ENCODE data around the gene SREBF2. TPM values are rescaled to one million over a fixed set of nuclear protein-coding genes. Genes with fewer than 3 reads are reported as not detected.

SREBF2 gene
- total and polyA plus RNA-seq, 2 of the 8 experiments (the other 6 are each of a cell fraction or from before 2014, with no cell fraction given), result 125 to 144 TPM

GRCh38 chr22:41902016-41902415 is 69.1 kb downstream of the SREBF2 start:
- Histone ChIP-seq H2BK12ac (ENCODE audit: low read depth, low read length) (no peak overlapping the region), H2BK20ac (ENCODE audit: low read length) (no peak overlapping the region), H3K23me2 (ENCODE audit: low read depth, low read length) (no peaks in the 10 kb centered on the region), H3K4ac (replicated peaks; ENCODE audit: insufficient read length, low read depth, low read length) (no peak overlapping the region), H3K9me3 (ENCODE audit: insufficient read depth in 2 of 2, low read depth in 1 of 2, low read length in 1 of 2) (no peaks in the 10 kb centered on the region), H4K5ac (ENCODE audit: insufficient read length, low read depth, low read length) (no peak overlapping the region), H3K14ac (ENCODE audit: insufficient read length) (no peak overlapping the region), H3K4me2 (ENCODE audit: insufficient read depth in 1 of 2, low read depth in 2 of 2, low read length in 2 of 2) (no peak overlapping the region), H3K27ac (ENCODE audit: low read depth, low read length) (no peak overlapping the region), H2BK15ac (ENCODE audit: low read length) (no peak overlapping the region), H3K36me3 (ENCODE audit: control insufficient read depth in 2 of 4, insufficient read depth in 4 of 4, low read length in 3 of 4) (peaks cover 38 to 66% (median 55%) of the 10 kb centered on the region in 4 experiments), H2AK5ac (ENCODE audit: low read depth, low read length) (no peak overlapping the region), H4K20me1 (replicated peaks in 1 of 2; ENCODE audit: control insufficient read depth in 1 of 2, insufficient read depth in 2 of 2, low read length in 2 of 2) (peaks cover 12 to 22% of the 10 kb centered on the region in 2 experiments), H3K18ac (ENCODE audit: extremely low read depth, low read length) (no peak overlapping the region), H3K79me2 (ENCODE audit: control insufficient read depth in 1 of 2, insufficient read depth in 2 of 2, low read length in 2 of 2) (no peaks in the 10 kb centered on the region), H2BK5ac (ENCODE audit: low read depth, low read length) (no peak overlapping the region; the same call in 1 of the 2 replicates), H4K8ac (ENCODE audit: extremely low read depth, insufficient read depth, low read length) (no peak overlapping the region), H3K27me3 (replicated peaks in 1 of 4; ENCODE audit: control insufficient read depth in 3 of 4, extremely low read depth in 1 of 4, insufficient read depth in 3 of 4, low read length in 3 of 4) (no peaks in the 10 kb centered on the region), H3K23ac (ENCODE audit: insufficient read length) (no peak overlapping the region), H3K4me1 (replicated peaks in 1 of 4; ENCODE audit: control insufficient read depth in 3 of 4, insufficient read depth in 4 of 4, low read length in 3 of 4) (no peaks in the 10 kb centered on the region), H3K4me3 (ENCODE audit: extremely low read depth in 1 of 4, insufficient read depth in 2 of 4, low read depth in 3 of 4, low read length in 4 of 4) (no peak overlapping the region), H3K56ac (replicated peaks; ENCODE audit: insufficient read length, low read depth, low read length) (no peak overlapping the region), H4K91ac (replicated peaks; ENCODE audit: insufficient read length, low read length) (no peak overlapping the region), H2AFZ (ENCODE audit: low read length) (no peak overlapping the region), H3K9ac (replicated peaks in 1 of 4; ENCODE audit: extremely low read depth in 1 of 4, low read depth in 3 of 4, low read length in 3 of 4) (no peak overlapping the region), H3K79me1 (ENCODE audit: low read depth, low read length) (no peaks in the 10 kb centered on the region; the same call in 1 of the 2 replicates), H2BK120ac (replicated peaks; ENCODE audit: low read depth, low read length) (no peak overlapping the region)
- no peak for FAIRE-seq
- ChIA-PET POLR2A (ENCODE audit: partially characterized antibody) (interaction anchor here (1.3 kb wide), 1 partner anchor 8 kb away, joined by 3 read pairs; no protein-coding TSS in a partner anchor), CTCF (ENCODE audit: partially characterized antibody) (interaction anchor here (0.5 to 2.7 kb wide), 3 partner anchors 24 to 459 kb away, joined by 3 to 10 read pairs (median 6); no protein-coding TSS in a partner anchor)
- TF ChIP-seq MAFK (IDR thresholded peaks at IDR 0.05; ENCODE audit: low read depth, low read length) (no peak), CHD2 (IDR thresholded peaks at IDR 0.05; ENCODE audit: low read length) (no peak), POLR2A (IDR thresholded peaks at IDR 0.05; ENCODE audit: control extremely low read depth in 1 of 2, low read depth in 2 of 2, low read length in 2 of 2) (peak in 1 of 2 experiments; percentile 17; a peak in 1 of 3 replicates), POLR2AphosphoS5 (IDR thresholded peaks at IDR 0.05; ENCODE audit: low read depth, low read length) (peak; percentile 54; the same call in 1 of the 2 replicates), CTBP2 (IDR thresholded peaks at IDR 0.05; ENCODE audit: borderline replicate concordance, insufficient read depth, insufficient read length, low read length) (no peak)
- 90% methylated on average over 6 of the region's 7 CpGs; no CpG with 5 or more reads in 1 of the 2 experiments for WGBS, 2 experiments (ENCODE audit: extremely low coverage in 1 of 2, insufficient coverage in 1 of 2, insufficient read length in 1 of 2, insufficient replicate concordance in 2 of 2, low coverage in 1 of 2, low lambda C conversion rate in 2 of 2, missing lambda C conversion rate in 1 of 2)
- DNase-seq (ENCODE audit: low read depth in 1 of 2, low spot score in 2 of 2), result no peak

All from H1 (cell line).